HEK293 (cell line): ENCODE data around the gene SYNGR4.

Experiments
- CTCF ChIA-PET: fragments of 350-600 bp; formaldehyde crosslinking; extraction: SDS; loops from one replicate; lab custom pipeline; 2021; ENCODE audit warnings: antibody characterized with exemption; lab: Yijun Ruan, JAX
- POLR2A ChIA-PET: fragments of 300-600 bp; formaldehyde crosslinking; extraction: SDS; loops from one replicate; lab custom pipeline; 2020; ENCODE audit warnings: antibody characterized with exemption, inconsistent platforms; lab: Yijun Ruan, JAX
- H3K27ac ChIP-seq: fragments of 200-500 bp; sonication (Bioruptor generic); 2 replicates; pipeline ENCODE4 v1.5.1; 2014; ENCODE audit warnings: low read depth, low read length, control low read depth, inconsistent platforms; ENCODE audit errors: extremely low read depth
- H3K36me3 ChIP-seq, 2 experiments: fragments of 200-500 bp in 1 of 2; sonication (Bioruptor generic) in 1 of 2; 1 replicate in 1 of 2; 2 replicates in 1 of 2; pipeline ENCODE4 v1.5.1; 2014 to 2017; ENCODE audit warnings: inconsistent platforms in 2 of 2, low read length in 2 of 2; ENCODE audit not compliant: control insufficient read depth in 2 of 2, insufficient read depth in 1 of 2
- H3K4me1 ChIP-seq: fragments of 200-500 bp; sonication (Bioruptor generic); 2 replicates; pipeline ENCODE4 v1.5.1; 2014; ENCODE audit warnings: mild to moderate bottlenecking, low read length, inconsistent platforms; ENCODE audit not compliant: control insufficient read depth, insufficient read depth
- H3K4me3 ChIP-seq: 2 replicates; pipeline ENCODE4 v1.5.1; 2011; ENCODE audit warnings: low read depth, mild to moderate bottlenecking, control low read depth, low read length, moderate library complexity
- H3K9me3 ChIP-seq: fragments of 200-500 bp; sonication (Bioruptor generic); 2 replicates; pipeline ENCODE4 v1.5.1; 2014; ENCODE audit warnings: low read depth, low read length, inconsistent platforms; ENCODE audit not compliant: control insufficient read depth, insufficient read depth
- BCL11A ChIP-seq: fragments of 450-650 bp; formaldehyde crosslinking; IDR thresholded peaks from 2 replicates; pipeline ENCODE4 v1.5.1; 2016; ENCODE audit warnings: low read depth, missing biosample characterization, missing genetic modification characterization
- GLIS1 ChIP-seq: fragments of 450-650 bp; formaldehyde crosslinking; IDR thresholded peaks from 2 replicates; pipeline ENCODE4 v1.5.1; 2016; ENCODE audit warnings: missing biosample characterization, missing genetic modification characterization
- HOXA7 ChIP-seq: sonication (generic); formaldehyde crosslinking; IDR thresholded peaks from 2 replicates; pipeline ENCODE4 v1.8.1; 2022; ENCODE audit warnings: missing genetic modification reagents, borderline replicate concordance
- HOXC10 ChIP-seq: sonication (generic); formaldehyde crosslinking; IDR thresholded peaks from 2 replicates; pipeline ENCODE4 v1.8.1; 2023; ENCODE audit warnings: mild to moderate bottlenecking, missing genetic modification reagents
- KLF10 ChIP-seq: fragments of 450-650 bp; IDR thresholded peaks from 2 replicates; pipeline ENCODE4 v1.5.1; 2018; ENCODE audit warnings: missing biosample characterization, mild to moderate bottlenecking, missing genetic modification characterization
- MZF1 ChIP-seq: fragments of 450-650 bp; formaldehyde crosslinking; IDR thresholded peaks from 2 replicates; pipeline ENCODE4 v1.5.1; 2017; ENCODE audit warnings: missing biosample characterization, missing genetic modification characterization, borderline replicate concordance
- REPIN1 ChIP-seq: fragments of 450-650 bp; formaldehyde crosslinking; IDR thresholded peaks from 2 replicates; pipeline ENCODE4 v1.5.1; 2017; ENCODE audit warnings: missing biosample characterization, missing genetic modification characterization, low read depth
- SP2 ChIP-seq: fragments of 450-650 bp; formaldehyde crosslinking; IDR thresholded peaks from 2 replicates; pipeline ENCODE4 v1.5.1; 2016; ENCODE audit warnings: missing biosample characterization, missing genetic modification characterization
- TCF7L2 ChIP-seq: IDR thresholded peaks from 2 replicates; pipeline ENCODE4 v1.6.1; 2011; ENCODE audit warnings: low read depth, mild to moderate bottlenecking, inconsistent platforms, low read length, moderate library complexity, borderline replicate concordance
- ZBTB21 ChIP-seq: fragments of 450-650 bp; formaldehyde crosslinking; IDR thresholded peaks from 2 replicates; pipeline ENCODE4 v1.5.1; 2017; ENCODE audit warnings: missing biosample characterization, missing genetic modification characterization
- ZBTB48 ChIP-seq: fragments of 450-650 bp; formaldehyde crosslinking; IDR thresholded peaks from 2 replicates; pipeline ENCODE4 v1.5.1; 2016; ENCODE audit warnings: missing biosample characterization, missing genetic modification characterization
- ZFP3 ChIP-seq: fragments of 450-650 bp; formaldehyde crosslinking; IDR thresholded peaks from 2 replicates; pipeline ENCODE4 v1.5.1; 2016; ENCODE audit warnings: low read depth, missing biosample characterization, missing genetic modification characterization
- ZNF112 ChIP-seq: fragments of 450-650 bp; formaldehyde crosslinking; IDR thresholded peaks from 2 replicates; pipeline ENCODE4 v1.5.0; 2017; ENCODE audit warnings: missing biosample characterization, missing genetic modification characterization
- ZNF132 ChIP-seq: fragments of 450-650 bp; formaldehyde crosslinking; IDR thresholded peaks from 2 replicates; pipeline ENCODE4 v1.5.1; 2017; ENCODE audit warnings: missing biosample characterization, missing genetic modification characterization, borderline replicate concordance
- ZNF146 ChIP-seq: fragments of 450-650 bp; formaldehyde crosslinking; IDR thresholded peaks from 2 replicates; pipeline ENCODE4 v1.5.1; 2016; ENCODE audit warnings: missing biosample characterization, missing genetic modification characterization
- ZNF302 ChIP-seq: fragments of 450-650 bp; formaldehyde crosslinking; IDR thresholded peaks from 2 replicates; pipeline ENCODE4 v1.5.1; 2016; ENCODE audit warnings: missing biosample characterization, missing genetic modification characterization, low read depth
- ZNF37A ChIP-seq: fragments of 450-650 bp; IDR thresholded peaks from 2 replicates; pipeline ENCODE4 v1.5.1; 2018; ENCODE audit warnings: missing biosample characterization, missing genetic modification characterization
- ZNF391 ChIP-seq: fragments of 450-650 bp; formaldehyde crosslinking; IDR thresholded peaks from 2 replicates; pipeline ENCODE4 v1.5.1; 2016; ENCODE audit warnings: low read depth, missing biosample characterization, missing genetic modification characterization, borderline replicate concordance
- ZNF426 ChIP-seq: fragments of 450-650 bp; formaldehyde crosslinking; IDR thresholded peaks from 2 replicates; pipeline ENCODE4 v1.5.1; 2017; ENCODE audit warnings: missing biosample characterization, missing genetic modification characterization, mild to moderate bottlenecking, inconsistent platforms, moderate library complexity
- ZNF585B ChIP-seq: fragments of 450-650 bp; formaldehyde crosslinking; IDR thresholded peaks from 2 replicates; pipeline ENCODE4 v1.5.1; 2016; ENCODE audit warnings: missing biosample characterization, missing genetic modification characterization
- ZNF596 ChIP-seq: fragments of 450-650 bp; IDR thresholded peaks from 2 replicates; pipeline ENCODE4 v1.5.0; 2018; ENCODE audit warnings: missing biosample characterization, mild to moderate bottlenecking, missing genetic modification characterization, moderate library complexity
- ZNF660 ChIP-seq: fragments of 450-650 bp; IDR thresholded peaks from 2 replicates; pipeline ENCODE4 v1.5.1; 2018; ENCODE audit warnings: missing biosample characterization, mild to moderate bottlenecking, missing genetic modification characterization
- ZNF776 ChIP-seq: fragments of 450-650 bp; formaldehyde crosslinking; IDR thresholded peaks from 2 replicates; pipeline ENCODE4 v1.5.0; 2017; ENCODE audit warnings: missing biosample characterization, missing genetic modification characterization, borderline replicate concordance
- TF ChIP-seq, protein P1 (sequence below): IDR thresholded peaks from 2 replicates; pipeline ENCODE4 v1.6.1; 2011; ENCODE audit warnings: mild to moderate bottlenecking, low read depth, low read length, borderline replicate concordance
- TF ChIP-seq, protein P2 (sequence below): fragments of 450-650 bp; formaldehyde crosslinking; IDR thresholded peaks from 2 replicates; pipeline ENCODE4 v1.5.1; 2016; ENCODE audit warnings: missing biosample characterization, missing genetic modification characterization
- TF ChIP-seq, protein P3 (sequence below): fragments of 450-650 bp; formaldehyde crosslinking; IDR thresholded peaks from 2 replicates; pipeline ENCODE4 v1.5.1; 2016; ENCODE audit warnings: missing biosample characterization, missing genetic modification characterization
- TF ChIP-seq, protein P4 (sequence below): fragments of 450-650 bp; formaldehyde crosslinking; IDR thresholded peaks from 2 replicates; pipeline ENCODE4 v1.5.1; 2016; ENCODE audit warnings: missing biosample characterization, missing genetic modification characterization
- TF ChIP-seq, protein P5 (sequence below): fragments of 450-650 bp; formaldehyde crosslinking; IDR thresholded peaks from 2 replicates; pipeline ENCODE4 v1.5.1; 2016; ENCODE audit warnings: missing biosample characterization, missing genetic modification characterization
- TF ChIP-seq, protein P6 (sequence below): fragments of 450-650 bp; IDR thresholded peaks from 2 replicates; pipeline ENCODE4 v1.5.1; 2018; ENCODE audit warnings: missing biosample characterization, mild to moderate bottlenecking, missing genetic modification characterization

Gene SYNGR4

DNA sequence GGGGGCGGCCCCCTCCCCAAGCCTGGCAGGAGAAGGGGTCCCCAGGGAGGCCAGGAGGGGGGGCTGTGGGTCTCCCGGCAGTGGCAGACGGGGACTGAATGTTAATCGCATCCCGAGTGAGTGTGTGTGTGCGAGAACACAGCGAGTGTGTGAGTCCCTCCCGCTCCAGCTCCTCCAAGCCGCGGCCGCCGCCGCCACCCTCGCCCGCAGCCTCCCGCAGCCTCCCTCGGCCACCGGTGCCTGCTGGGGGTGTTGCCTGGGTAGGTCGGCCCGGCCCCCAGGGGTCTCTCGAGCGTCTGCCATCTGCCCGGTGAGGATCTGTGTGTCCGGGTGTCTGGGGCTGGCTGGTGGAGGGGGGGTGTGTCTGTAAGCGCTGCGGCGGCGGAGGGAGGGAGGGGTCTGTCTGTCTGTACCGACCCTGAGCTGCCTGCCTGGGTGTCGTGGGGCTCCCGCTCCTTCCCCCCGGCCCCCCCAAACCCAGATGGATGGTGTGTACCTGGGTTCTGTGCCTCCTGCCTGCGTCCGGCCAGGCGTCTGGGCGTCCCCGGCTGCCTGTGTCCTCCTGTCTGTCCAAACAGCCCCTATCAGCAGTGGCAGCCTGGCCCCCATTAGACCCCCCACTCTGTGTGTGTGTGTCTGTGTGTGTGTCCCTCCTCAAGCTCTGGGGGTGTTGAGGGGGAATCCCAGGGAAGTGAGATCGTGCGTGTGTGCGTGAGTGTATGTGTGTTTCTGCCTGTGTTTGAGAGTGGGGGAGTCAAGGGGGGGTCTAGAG lies 29.6 kb downstream of the SYNGR4 start, which contains the start of gene GRIN2D:
TSS of gene GRIN2D (plus strand) at position 110 of the 772 bp plus-strand sequence. CDS start 4,725 bp downstream, outside the sequence.
- peak within 1 kb of the TSS; percentile 22; the same call in 1 of the 2 replicates for H3K27ac ChIP-seq
- peaks cover 8 to 9% of the 10 kb centered on the region in 2 experiments for H3K36me3 ChIP-seq
- H3K4me3 ChIP-seq: peak within 1 kb of the TSS; percentile 15
- ChIA-PET CTCF (interaction anchor here (0.6 to 1.0 kb wide), 6 partner anchors 13 to 190 kb away, joined by 3 to 5 read pairs (median 4); no protein-coding TSS in a partner anchor), POLR2A (interaction anchor here (1.2 to 1.4 kb wide), 2 partner anchors 30 to 53 kb away, joined by 3 to 5 read pairs; partner anchors contain the start of genes GRWD1, SYNGR4 and TMEM143)
- no peaks in the 10 kb centered on the region for H3K9me3 ChIP-seq
- peaks cover 10% of the 10 kb centered on the region for H3K4me1 ChIP-seq
- TF ChIP-seq ZNF112 (tag by site-specific recombination): no peak
- TF ChIP-seq, protein P1, sequence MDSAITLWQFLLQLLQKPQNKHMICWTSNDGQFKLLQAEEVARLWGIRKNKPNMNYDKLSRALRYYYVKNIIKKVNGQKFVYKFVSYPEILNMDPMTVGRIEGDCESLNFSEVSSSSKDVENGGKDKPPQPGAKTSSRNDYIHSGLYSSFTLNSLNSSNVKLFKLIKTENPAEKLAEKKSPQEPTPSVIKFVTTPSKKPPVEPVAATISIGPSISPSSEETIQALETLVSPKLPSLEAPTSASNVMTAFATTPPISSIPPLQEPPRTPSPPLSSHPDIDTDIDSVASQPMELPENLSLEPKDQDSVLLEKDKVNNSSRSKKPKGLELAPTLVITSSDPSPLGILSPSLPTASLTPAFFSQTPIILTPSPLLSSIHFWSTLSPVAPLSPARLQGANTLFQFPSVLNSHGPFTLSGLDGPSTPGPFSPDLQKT: no peak
- TF ChIP-seq ZFP3 (tag by site-specific recombination): no peak
- no peak for TF ChIP-seq ZNF132 (tag by site-specific recombination)
- 0 out of 2 replicates have a peak, but pooled peaks have one; percentile 11 for TF ChIP-seq SP2 (tag by site-specific recombination)
- TF ChIP-seq ZBTB21 (tag by site-specific recombination): no peak
- no peak for TF ChIP-seq ZNF776 (tag by site-specific recombination)
- no peak for TF ChIP-seq TCF7L2
- TF ChIP-seq, protein P2, sequence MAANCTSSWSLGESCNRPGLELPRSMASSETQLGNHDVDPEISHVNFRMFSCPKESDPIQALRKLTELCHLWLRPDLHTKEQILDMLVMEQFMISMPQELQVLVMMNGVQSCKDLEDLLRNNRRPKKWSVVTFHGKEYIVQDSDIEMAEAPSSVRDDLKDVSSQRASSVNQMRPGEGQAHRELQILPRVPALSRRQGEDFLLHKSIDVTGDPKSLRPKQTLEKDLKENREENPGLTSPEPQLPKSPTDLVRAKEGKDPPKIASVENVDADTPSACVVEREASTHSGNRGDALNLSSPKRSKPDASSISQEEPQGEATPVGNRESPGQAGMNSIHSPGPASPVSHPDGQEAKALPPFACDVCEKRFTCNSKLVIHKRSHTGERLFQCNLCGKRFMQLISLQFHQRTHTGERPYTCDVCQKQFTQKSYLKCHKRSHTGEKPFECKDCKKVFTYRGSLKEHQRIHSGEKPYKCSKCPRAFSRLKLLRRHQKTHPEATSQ: no peak
- TF ChIP-seq ZNF37A (tag by site-specific recombination): no peak
- TF ChIP-seq HOXC10 (CRISPR knock-in tag): no peak
- TF ChIP-seq, protein P3, sequence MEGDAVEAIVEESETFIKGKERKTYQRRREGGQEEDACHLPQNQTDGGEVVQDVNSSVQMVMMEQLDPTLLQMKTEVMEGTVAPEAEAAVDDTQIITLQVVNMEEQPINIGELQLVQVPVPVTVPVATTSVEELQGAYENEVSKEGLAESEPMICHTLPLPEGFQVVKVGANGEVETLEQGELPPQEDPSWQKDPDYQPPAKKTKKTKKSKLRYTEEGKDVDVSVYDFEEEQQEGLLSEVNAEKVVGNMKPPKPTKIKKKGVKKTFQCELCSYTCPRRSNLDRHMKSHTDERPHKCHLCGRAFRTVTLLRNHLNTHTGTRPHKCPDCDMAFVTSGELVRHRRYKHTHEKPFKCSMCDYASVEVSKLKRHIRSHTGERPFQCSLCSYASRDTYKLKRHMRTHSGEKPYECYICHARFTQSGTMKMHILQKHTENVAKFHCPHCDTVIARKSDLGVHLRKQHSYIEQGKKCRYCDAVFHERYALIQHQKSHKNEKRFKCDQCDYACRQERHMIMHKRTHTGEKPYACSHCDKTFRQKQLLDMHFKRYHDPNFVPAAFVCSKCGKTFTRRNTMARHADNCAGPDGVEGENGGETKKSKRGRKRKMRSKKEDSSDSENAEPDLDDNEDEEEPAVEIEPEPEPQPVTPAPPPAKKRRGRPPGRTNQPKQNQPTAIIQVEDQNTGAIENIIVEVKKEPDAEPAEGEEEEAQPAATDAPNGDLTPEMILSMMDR: peak; percentile 73
- TF ChIP-seq ZNF426 (tag by site-specific recombination): no peak
- TF ChIP-seq ZNF146 (tag by site-specific recombination): no peak
- TF ChIP-seq ZNF585B (tag by site-specific recombination): no peak
- no peak for TF ChIP-seq ZNF391 (tag by site-specific recombination)
- TF ChIP-seq MZF1: no peak
- TF ChIP-seq REPIN1 (tag by site-specific recombination): no peak
- no peak for TF ChIP-seq ZNF660 (tag by site-specific recombination)
- no peak for TF ChIP-seq HOXA7 (CRISPR knock-in tag)
- TF ChIP-seq ZNF596: no peak
- TF ChIP-seq ZBTB48 (tag by site-specific recombination): no peak
- no peak; the same call in 1 of the 2 replicates for TF ChIP-seq KLF10 (tag by site-specific recombination)
- TF ChIP-seq BCL11A (tag by site-specific recombination): no peak
- TF ChIP-seq, protein P4, sequence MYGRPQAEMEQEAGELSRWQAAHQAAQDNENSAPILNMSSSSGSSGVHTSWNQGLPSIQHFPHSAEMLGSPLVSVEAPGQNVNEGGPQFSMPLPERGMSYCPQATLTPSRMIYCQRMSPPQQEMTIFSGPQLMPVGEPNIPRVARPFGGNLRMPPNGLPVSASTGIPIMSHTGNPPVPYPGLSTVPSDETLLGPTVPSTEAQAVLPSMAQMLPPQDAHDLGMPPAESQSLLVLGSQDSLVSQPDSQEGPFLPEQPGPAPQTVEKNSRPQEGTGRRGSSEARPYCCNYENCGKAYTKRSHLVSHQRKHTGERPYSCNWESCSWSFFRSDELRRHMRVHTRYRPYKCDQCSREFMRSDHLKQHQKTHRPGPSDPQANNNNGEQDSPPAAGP: 0 out of 2 replicates have a peak, but pooled peaks have one; percentile 4
- TF ChIP-seq ZNF302 (tag by site-specific recombination): no peak
- TF ChIP-seq, protein P5, sequence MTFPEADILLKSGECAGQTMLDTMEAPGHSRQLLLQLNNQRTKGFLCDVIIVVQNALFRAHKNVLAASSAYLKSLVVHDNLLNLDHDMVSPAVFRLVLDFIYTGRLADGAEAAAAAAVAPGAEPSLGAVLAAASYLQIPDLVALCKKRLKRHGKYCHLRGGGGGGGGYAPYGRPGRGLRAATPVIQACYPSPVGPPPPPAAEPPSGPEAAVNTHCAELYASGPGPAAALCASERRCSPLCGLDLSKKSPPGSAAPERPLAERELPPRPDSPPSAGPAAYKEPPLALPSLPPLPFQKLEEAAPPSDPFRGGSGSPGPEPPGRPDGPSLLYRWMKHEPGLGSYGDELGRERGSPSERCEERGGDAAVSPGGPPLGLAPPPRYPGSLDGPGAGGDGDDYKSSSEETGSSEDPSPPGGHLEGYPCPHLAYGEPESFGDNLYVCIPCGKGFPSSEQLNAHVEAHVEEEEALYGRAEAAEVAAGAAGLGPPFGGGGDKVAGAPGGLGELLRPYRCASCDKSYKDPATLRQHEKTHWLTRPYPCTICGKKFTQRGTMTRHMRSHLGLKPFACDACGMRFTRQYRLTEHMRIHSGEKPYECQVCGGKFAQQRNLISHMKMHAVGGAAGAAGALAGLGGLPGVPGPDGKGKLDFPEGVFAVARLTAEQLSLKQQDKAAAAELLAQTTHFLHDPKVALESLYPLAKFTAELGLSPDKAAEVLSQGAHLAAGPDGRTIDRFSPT (tag by site-specific recombination): peak; percentile 8
- TF ChIP-seq GLIS1 (tag by site-specific recombination): peak; percentile 99
- TF ChIP-seq, protein P6, sequence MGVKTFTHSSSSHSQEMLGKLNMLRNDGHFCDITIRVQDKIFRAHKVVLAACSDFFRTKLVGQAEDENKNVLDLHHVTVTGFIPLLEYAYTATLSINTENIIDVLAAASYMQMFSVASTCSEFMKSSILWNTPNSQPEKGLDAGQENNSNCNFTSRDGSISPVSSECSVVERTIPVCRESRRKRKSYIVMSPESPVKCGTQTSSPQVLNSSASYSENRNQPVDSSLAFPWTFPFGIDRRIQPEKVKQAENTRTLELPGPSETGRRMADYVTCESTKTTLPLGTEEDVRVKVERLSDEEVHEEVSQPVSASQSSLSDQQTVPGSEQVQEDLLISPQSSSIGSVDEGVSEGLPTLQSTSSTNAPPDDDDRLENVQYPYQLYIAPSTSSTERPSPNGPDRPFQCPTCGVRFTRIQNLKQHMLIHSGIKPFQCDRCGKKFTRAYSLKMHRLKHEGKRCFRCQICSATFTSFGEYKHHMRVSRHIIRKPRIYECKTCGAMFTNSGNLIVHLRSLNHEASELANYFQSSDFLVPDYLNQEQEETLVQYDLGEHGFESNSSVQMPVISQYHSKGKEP (tag by site-specific recombination): no peak
